ENCODE data around the gene KCNIP3.

The KCNIP3 gene

GRCh38 chr2:95296880-95297487, at the start of gene KCNIP3:
Gene KCNIP3, plus strand, starts transcription at chr2:95297347. Its CDS starts 92 bp downstream, at chr2:95297439.
- TF ChIP-seq CTCF (conservative IDR thresholded peaks at IDR 0.05; ENCODE audit: low read length), result no peak
- no peak within 1 kb of the TSS for H3K4me3 ChIP-seq (ENCODE audit: low read length)
- DNase-seq (ENCODE audit: low read depth), result no peak

GRCh38 chr2:95258271-95258670, 38.9 kb upstream of the KCNIP3 start:
- peak; percentile 32 for DNase-seq (ENCODE audit: low read depth)
- TF ChIP-seq CTCF (conservative IDR thresholded peaks at IDR 0.05; ENCODE audit: low read length), result no peak
- no peak overlapping the region for H3K4me3 ChIP-seq (ENCODE audit: low read length)

DNA sequence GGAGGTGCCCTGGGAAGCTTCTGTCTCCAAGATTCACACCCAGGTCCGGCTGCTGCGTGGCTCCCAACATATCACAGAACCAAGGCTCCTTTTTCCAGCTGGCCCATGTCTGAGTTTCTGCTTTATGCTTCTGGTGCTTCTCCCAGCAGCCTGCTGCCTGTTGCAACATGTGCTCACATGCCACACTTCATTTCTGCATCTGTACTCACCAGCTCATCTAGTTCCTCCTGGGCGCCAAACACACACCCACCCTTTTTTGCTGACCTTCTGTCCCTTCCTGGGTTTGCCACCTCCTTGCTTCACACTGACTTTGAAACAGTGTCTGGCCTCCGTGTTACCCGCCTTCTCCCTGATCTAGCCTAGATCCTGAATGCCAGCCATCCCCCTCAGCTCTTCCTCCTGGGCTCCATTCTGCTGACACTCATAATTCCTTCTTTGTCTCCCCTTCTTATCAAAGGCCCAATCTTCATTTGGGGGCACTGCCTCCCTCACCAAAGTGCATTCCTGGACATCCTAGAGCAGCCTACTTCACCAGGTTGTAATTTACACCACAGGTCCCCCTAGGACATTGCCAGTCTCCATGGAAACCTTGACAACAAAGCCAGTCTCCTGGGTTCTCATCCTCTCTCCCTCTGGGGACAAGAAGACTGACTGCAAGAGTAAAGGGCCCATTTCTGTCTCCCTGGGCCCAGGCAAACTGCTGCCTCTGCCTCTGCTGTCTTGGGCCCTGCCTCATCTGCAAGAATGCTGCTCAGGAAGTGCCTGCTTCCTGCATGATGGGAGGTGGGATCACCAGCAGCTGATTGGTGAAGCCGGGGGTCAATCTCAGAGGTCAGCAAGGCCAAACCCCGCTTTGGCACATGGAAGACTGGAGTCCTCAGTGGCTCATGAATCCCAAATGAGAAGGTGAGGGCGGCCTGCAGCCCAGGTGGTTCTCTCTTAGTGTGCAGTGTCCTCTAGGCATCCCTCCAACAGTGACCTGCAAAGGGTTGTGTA, 36.8 kb upstream of the KCNIP3 start:
- peak; percentile 66 for DNase-seq (ENCODE audit: low read depth)
- no peak overlapping the region for H3K4me3 ChIP-seq (ENCODE audit: low read length)
- no peak for TF ChIP-seq CTCF (conservative IDR thresholded peaks at IDR 0.05; ENCODE audit: low read length)

DNA sequence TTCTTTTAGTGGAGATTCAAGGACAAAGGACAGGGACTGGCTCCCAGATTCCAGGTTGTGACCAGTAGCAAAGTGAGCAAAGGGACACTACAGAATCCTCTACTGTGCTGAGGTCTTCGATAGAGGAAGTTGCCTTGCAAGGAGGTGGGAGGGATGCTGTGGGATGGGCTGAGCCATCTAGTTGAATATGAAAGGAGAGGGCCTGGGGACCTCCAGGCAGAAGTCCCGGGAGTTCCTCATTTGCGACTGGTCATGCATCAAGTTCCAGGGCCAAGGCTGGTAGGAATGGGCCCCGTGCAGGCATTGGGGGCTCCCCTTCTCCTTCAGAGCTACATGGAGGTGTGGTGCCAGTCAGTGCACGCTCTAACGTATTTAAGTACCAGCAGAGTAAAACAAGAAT, 35.5 kb upstream of the KCNIP3 start:
- no peak overlapping the region for H3K4me3 ChIP-seq (ENCODE audit: low read length)
- DNase-seq (ENCODE audit: low read depth), result no peak
- no peak for TF ChIP-seq CTCF (conservative IDR thresholded peaks at IDR 0.05; ENCODE audit: low read length)

- DNase-seq (ENCODE audit: low read depth), result no peak
- H3K4me3 ChIP-seq (ENCODE audit: low read length), result no peak overlapping the region
- TF ChIP-seq CTCF (conservative IDR thresholded peaks at IDR 0.05; ENCODE audit: low read length), result no peak
These were observed 34.1 kb upstream of the KCNIP3 start for GRCh38 chr2:95262896-95263542.

- DNase-seq (ENCODE audit: low read depth), result peak; percentile 24
- peak; percentile 29 for TF ChIP-seq CTCF (conservative IDR thresholded peaks at IDR 0.05; ENCODE audit: low read length)
These were observed 32.5 kb upstream of the KCNIP3 start for GRCh38 chr2:95264624-95265023.

More at GRCh38 chr2:95264624-95265023, 32.5 kb upstream of the KCNIP3 start:
- no peak overlapping the region for H3K4me3 ChIP-seq (ENCODE audit: low read length)

Data from AG10803 (cell line).